HG03521 (cell line): ENCODE measurements around the gene CPSF6.
"Not testable (repeated sequence)": the region's sequence is repeated elsewhere in the genome, so short reads cannot be mapped to it uniquely, and the experiment has no call there.

Experiments used
- ATAC-seq: cut with Tn5 transposase; IDR thresholded peaks from one replicate; pipeline ENCODE4 v1.9.1; 2021; ENCODE audit warnings: mild to moderate bottlenecking, moderate library complexity; ENCODE audit not compliant: unreplicated experiment

CPSF6 gene

DNA sequence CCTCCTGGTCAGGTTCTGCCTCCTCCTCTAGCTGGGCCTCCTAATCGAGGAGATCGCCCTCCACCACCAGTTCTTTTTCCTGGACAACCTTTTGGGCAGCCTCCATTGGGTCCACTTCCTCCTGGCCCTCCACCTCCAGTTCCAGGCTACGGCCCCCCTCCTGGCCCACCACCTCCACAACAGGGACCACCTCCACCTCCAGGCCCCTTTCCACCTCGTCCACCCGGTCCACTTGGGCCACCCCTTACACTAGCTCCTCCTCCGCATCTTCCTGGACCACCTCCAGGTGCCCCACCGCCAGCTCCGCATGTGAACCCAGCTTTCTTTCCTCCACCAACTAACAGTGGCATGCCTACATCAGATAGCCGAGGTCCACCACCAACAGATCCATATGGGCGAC is 19.3 kb downstream of the CPSF6 start:
- no peak for ATAC-seq

GRCh38 chr12:69262264-69262974 is 23.1 kb downstream of the CPSF6 start:
- ATAC-seq: no peak

DNA sequence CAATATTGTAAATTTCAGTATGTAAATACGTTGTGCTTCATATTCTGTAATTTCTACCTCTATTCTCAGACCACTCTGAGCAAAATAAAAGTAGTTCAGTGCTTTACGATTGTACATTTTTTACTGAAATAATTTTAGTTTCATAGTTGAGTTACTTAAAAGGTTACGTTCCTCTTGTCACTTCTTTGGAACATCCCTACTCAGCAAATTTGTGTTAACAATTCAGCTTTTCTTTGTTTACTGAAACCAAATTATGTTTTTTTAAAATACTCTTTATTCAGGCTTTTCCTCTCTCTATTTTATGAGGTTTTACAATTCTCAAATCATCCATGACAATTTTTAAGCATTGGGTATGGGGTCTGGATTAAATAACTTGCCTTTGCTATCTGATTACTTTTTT is 25.8 kb downstream of the CPSF6 start:
- no peak for ATAC-seq

GRCh38 chr12:69265633-69266032 is 26.3 kb downstream of the CPSF6 start:
- not testable (repeated sequence) for ATAC-seq

DNA sequence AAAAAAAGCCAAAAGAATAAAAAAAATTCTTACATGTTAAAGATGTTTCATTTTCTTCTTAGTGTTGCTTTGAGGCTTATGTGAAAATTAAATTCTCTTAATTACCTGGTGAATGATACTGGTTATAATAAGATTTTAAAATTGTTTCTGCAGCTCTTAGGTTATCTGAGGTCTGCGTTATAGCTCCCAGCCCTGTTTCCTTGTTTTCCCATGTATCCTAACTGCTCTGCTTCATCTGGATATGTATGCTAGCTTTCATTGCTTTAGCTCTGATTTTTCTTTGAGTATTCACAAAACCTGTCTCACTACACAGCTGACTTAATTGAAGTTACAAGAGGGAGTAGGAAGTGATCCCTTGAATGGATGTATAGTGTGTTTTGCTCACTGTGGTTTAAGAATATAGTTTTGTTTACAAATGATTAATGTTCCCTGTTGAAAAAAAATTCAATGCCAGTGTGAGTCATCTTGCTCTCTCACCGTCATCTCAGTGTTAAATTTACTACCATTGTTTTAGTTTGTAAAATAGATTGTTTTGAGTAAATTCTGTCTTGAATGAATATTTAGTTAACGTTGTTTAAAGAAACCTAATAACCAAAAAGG is 26.8 kb downstream of the CPSF6 start:
- no peak for ATAC-seq

DNA sequence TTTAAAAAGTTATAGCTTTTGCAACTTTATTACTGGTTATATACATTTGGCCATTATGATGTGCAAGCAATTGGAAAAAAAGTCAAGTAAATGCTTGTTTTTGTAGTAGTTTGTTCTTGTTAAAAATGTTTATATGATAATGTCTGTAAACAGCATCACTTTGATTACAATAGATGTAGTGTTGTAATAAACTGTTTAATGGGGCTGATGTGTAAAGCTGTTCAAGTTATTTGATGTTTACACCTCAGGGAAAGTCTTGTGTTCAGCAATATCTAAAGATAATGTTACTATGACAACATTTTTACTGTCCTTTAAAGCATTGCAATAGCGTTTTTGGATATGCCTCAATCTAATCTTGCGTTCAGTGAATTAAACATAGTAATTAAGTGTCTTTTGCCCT is 30.4 kb downstream of the CPSF6 start:
- ATAC-seq: no peak

DNA sequence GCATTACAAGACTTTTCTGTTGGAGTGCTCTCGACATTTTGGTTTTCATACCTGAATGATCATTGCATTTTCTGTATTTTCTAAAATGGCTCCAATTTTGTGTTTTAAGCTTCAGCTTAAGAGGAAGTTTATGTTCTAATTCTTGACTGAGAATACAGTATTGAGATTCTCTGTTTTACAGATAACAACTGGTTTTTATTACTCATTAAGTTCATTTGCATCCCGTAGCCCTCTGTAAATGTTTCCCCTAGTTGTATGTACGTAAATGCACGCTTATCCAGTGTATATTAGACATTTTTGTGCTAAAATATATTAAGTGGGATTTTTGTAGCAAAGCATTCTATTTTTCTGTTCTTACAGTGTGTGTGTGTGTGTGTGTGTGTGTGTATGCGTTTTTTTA is 33.1 kb downstream of the CPSF6 start:
- ATAC-seq: no peak

DNA sequence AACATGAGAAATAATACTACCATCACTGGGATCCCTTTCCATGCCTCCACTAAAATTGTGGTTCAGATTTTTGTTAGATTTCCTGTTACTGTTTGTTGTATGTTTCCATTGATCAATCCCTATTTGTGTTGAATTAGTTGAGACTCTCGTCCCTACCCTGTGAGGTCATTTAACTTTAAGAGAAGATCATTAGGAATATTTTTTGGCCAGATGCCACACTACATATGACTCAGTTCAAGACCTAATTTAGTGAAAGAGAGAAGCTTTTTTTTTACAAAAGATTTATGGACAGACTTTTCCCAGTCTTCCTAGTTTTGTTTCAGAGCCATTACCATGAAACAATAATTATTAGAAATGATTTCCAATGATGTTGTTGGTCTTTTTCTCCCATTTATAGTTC is 35.5 kb downstream of the CPSF6 start:
- no peak for ATAC-seq

- ATAC-seq: no peak
Observed at GRCh38 chr12:69275471-69275891, 36.1 kb downstream of the CPSF6 start.

GRCh38 chr12:69278814-69279782 is 39.7 kb downstream of the CPSF6 start:
- ATAC-seq: no peak

GRCh38 chr12:69284131-69284530 is 44.8 kb downstream of the CPSF6 start:
- no peak for ATAC-seq

DNA sequence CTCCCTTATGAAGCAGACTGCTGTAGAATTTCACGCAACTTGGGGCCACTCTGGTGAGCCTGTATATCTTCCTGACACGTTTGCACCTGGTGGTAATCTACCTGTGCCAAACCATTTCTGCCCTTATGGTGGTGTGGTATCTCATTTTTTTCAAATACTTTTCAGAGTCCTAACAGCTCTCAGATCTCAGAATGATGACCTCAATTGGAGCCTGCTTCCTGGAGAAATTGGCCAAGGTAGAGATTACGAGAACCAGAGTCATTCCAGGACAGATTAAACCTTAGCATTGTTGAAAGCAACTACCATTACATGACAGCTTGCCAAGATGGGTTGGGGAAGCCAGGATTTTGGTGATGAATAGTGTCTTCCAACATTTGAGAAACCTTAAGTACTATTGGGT is 48.2 kb downstream of the CPSF6 start:
- no peak for ATAC-seq

- peak; percentile 99 for ATAC-seq
Observed at GRCh38 chr12:69290545-69291277, 51.3 kb downstream of the CPSF6 start.

DNA sequence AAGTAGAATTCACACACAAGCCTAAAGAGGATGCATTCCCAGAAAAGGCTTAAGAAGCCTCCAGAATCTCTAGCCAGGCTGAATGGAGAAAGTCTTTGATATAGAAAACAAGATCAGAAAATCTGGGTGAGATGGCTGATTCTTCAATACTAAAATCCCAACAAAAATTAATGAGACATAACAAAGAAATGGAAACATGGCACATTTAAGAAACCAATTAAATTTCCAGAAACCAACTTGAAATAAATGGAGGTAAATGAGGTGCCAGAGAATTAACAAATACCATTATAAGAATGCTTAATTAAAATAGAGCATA is 51.9 kb downstream of the CPSF6 start:
- ATAC-seq: no peak

GRCh38 chr12:69298133-69298532 is 58.8 kb downstream of the CPSF6 start:
- ATAC-seq: no peak

- no peak for ATAC-seq
Observed at GRCh38 chr12:69298947-69299346, 59.6 kb downstream of the CPSF6 start.

DNA sequence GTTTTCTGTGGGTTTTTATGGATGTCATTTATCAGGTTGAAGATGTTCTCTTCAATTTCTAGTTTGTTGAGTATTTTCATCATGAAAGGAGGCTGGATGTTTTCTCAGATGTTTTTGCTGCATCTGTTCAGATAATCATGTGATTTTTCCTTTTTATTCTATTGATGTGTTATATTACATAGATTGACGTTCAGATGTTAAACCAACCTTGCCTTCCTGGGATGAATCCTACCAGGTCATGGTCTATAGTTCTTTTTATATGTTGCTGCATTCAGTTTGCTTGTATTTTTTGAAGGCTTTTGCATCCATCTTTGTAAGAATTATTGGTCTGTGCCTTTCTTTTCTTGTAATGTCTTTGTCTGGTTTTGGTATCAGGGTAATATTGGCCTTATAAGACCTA is 64.9 kb downstream of the CPSF6 start:
- no peak for ATAC-seq

DNA sequence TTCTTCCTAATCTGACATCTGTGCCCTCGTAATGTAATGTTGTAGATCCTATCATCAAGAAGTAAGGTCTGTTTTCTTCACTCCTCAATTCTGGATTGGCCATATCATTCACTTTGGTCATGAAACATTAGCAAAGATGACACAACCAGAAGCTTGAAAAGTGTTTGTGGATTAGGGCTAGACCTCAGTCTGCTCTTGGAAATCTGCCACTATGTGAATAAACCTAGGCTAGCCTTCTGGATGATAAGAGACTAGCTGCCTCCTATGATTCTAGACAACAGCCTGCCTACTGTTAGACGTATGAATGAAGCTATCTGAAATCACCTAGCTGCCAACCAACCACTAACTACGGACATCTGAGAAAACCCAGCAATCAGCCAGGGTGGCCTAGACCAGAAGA is 70.1 kb downstream of the CPSF6 start:
- no peak for ATAC-seq

DNA sequence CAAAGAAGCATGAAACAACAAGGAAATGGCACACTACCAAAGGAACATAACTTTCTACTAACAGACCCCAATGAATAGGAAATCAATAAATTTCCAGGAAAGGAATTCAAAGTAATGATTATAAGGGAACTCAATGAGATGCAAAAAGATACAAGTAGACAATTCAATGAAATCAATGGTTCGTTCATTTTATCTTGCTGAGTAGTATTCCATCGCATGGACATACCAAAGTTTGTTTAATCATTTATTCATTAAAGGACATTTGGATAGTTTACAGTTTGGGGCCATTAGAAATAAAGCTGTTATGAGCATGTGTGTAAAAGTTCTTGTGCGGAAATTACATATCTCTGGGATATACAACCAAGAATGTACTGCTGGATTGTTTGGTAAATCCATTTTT is 73.8 kb downstream of the CPSF6 start:
- no peak for ATAC-seq

DNA sequence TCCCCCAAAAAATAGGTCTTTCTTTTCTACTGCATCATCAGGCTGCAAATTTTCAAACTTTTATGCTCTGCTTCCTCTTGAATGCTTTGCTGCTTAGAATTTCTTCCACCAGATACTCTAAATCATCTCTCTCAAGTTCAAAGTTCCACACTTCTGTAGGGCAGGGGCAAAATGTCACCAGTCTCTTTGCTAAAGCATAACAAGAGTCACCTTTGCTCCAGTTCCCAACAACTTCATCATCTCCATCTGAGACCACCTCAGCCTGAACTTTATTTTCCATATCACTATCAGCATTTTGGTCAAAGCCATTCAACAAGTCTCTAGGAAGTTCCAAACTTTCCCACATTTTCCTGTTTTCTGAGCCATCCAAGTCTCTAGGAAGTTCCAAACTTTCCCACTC is 77.4 kb downstream of the CPSF6 start:
- ATAC-seq: not testable (repeated sequence)

- not testable (repeated sequence) for ATAC-seq
Observed at GRCh38 chr12:69317233-69317632, 77.9 kb downstream of the CPSF6 start.
